Measurements from ENCODE around the gene PALM.

- TF ChIP-seq CTCF (IDR thresholded peaks at IDR 0.05; ENCODE audit: poor library complexity) (no peak), EZH2 (IDR thresholded peaks at IDR 0.05; ENCODE audit: borderline replicate concordance) (no peak)
These were observed 14.5 kb downstream of the PALM start for GRCh38 chr19:723247-723646.
